HG03103 (cell line): ENCODE measurements around the gene ACTRT2.

Source experiments
- ATAC-seq: cut with Tn5 transposase; IDR thresholded peaks from one replicate; pipeline ENCODE4 v1.9.1; 2021; ENCODE audit warnings: low read depth; ENCODE audit not compliant: unreplicated experiment

Gene ACTRT2

DNA sequence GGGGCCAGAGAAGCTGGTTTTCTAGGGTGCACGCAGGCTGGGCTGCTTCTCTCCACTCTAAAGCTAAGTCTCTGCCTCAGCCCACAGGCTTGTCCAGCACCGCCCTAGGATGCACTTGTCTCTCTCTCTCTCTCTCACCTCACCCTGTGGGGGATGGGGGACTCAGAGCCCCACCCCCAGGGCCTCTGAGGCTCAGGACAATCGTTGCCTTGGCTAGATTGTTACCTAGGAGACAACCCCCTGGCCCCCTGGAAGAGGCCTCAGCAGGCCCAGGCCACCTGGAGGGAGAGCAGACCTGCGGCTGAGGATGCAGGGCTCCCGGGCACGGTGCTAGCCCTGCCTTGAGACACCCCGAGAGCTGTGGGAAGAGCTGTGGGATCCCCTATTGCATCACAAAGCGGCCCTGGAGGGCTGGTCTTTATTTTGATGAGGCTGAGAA lies at the start of gene ACTRT2:
TSS of gene ACTRT2 (plus strand) at position 235 of the 439 bp plus-strand sequence. CDS start 220 bp downstream, outside the sequence.
- no peak for ATAC-seq

DNA sequence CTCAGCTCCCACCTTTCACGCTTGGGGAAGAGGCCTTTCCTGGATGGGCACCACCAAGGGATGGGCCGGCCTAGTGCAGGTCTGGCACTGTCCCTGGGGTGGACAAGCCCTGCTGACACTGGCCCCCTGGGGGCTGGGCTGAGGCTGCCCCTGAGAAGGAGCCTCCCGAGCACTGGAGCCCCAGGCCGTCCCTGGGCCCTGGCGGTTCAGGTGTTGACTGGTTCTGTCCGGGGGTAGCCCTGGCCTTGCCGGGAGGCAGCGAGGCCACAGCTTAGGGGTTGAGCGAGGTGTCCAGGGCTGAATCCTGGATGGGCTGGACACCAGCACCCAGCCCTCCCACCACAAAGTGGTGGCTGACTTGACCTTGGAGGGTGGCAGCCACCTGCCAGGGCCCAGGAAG lies 49.7 kb upstream of the ACTRT2 start:
- no peak for ATAC-seq

DNA sequence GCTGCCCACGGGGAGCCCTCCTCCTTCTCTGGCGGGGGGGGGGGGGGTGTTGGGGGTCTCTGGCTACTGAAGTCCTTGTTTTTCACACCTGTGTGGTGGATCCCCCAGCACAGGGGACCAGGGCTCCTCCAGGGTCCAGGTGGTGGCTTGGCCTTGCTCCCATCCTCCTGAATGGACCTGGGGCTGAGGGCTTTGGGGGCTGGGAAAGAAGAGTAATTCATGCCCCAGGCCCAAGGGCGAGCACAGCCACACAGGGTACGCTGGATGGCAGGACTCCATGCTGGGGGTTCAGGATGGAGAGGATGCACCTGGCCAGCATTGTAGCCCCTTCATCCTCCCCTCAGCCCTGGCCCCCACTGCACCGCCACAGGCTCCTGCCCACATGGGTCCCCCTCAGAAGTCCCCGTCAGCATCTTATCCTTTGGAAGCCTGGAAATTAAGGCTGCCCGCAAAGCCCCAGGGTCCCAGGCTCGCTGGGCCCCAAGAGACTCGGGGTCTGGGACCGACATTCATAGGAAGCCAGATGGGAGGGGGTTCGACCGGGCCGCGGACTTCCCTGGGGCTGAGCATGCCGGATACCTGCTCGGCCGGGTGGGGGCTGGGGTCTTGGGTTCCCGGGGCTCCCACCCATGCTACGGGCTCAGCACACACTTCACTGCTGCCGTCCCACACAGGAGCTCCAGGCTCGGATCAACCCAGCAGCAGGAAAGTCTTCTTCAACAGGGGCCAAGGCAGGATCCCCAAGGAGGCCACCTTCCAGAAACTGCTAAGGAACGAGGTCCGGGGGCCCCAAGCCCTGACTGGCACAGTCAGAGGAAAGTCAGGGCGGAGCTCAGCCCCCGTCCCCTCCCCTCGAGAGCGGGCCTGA lies 49.0 kb upstream of the ACTRT2 start:
- ATAC-seq: no peak

DNA sequence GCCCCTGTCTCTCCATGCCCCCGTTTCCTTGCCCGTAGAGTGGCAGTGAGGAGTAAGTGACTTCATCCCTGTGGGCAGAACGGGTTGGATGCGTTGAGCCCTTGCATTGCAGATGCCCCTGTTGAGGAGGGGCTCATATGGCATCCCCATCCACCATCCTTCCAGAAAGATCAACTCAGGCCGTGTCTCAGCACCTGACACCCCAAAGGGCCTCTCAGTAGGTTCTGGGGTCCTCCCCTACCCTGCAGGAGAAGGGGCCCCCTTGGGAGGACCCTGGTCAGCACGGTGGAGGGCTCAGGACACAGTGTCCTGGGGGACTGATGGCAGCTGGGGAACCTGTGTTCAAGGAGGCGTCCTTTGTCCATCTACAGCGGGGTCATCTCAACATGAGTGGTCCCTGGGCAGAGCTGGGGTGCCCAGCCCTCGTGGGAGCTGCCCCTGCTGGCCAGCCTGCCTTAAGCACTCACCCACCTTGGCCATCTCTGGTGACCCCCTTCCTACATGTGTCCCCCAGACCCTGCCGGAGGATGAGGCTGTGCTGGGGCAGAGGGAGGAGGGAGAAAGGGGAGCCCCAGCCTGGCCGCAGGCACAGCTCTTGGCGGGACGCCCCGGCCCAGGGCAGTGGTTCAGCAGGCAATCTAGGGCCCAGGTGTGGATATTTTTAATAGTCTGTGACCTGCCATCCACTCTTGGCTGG lies 48.2 kb upstream of the ACTRT2 start:
- no peak for ATAC-seq

DNA sequence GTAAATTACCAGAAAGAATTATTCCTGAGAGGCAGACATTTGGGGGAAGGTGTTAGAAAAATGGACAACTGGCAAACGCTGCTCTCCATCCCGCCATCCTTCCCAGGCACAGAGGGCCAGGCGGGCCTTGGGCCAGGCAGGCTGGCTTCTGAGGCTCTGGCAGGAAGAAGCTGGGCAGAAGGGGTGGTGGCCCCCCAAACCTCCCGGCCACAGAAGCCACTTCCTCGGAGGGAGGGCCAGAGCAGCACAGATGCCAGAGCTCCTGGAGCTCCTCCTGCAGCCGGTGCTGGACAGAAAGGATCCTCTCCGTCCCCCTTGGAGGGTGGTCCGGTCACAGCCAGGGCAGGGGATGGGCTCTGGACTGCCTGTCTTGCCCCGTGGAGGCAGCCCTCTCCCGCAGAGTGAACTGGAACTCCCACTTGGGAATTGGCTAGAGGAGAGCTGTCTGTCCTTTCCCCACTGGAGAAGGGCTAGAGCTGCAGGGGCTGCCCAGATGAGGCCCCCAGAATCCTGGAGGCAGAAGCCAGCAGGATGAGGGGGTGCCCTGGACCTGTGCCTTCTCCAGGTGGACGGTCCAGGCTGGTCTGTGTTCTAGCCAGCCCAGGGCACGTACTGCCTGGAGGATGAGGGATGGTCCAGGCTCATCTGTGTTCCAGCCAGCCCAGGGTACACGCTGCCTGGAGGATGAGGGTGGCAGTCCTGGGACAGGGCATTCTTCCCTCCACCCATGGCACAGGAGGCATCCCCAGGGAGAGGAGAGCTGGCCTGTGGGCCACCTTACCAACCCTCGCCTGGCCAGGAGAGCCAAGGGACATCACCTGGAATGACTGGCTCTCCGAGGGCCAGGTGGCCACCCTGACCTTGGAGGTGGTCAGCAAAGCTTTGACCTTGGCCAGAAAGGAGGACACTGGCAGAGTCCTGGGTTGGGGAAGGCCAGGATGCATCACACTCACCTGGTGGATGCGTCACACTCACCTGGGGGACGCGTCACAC lies 47.4 kb upstream of the ACTRT2 start:
- ATAC-seq: no peak

DNA sequence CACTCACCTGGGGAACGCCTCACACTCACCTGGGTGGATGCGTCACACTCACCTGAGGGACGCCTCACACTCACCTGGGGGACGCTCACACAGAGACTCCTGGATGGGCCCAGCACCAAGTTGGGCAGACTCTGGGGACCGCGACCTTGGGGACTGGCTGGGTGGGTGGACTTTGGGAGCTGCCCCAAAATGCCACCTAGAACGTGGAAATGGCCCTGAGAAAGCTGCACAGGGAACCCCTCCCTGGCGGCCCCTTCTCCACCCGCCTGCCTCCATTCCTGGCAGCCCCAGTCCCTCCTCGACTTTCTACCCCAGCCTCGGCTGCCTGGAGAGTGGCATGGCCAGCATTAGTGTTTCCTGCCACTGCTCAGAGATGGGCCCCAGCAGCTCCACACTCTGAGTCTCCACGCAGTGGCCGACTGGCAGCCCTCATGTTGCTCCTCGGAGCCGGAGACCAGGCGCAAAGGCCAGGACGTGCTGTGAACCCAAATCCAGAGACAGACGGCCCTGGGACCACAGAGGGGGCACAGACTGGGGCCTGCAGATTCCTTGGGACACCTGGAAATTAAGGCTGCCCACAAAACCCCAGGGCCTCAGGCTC lies 46.5 kb upstream of the ACTRT2 start:
- ATAC-seq: no peak

DNA sequence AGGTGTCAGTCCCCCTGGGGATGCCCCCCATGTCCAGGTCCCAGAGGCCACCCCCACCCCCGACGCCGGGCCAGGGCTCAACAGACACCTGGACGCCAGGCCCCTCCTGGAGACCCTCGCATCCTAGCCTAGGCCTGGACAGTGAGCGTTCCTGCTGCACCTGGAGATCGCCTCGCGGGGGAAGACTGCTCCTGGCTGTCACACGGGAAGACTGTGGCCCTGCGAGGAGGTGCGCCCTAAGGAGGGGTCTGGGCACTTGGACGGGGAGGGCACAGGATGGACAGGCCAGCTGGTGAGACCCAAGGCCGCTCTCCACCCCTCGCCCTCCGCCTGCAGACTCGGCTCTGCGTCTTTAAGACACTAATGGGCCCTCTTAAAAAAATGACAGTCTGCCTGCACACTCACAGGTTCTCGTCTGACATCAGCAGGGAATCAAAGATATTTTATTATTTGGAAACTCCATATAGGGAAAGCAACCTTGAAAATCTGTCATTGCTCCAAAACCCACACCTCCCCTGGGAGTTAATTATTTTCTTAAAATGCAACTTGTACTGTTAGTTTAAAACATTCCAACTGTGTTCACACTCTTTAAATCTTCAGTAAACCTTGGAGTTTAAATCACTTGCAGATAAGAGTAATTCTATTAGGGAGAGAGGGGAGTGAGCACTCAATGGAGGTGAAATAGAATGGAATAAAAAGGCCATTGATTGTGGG lies 45.6 kb upstream of the ACTRT2 start:
- no peak for ATAC-seq

DNA sequence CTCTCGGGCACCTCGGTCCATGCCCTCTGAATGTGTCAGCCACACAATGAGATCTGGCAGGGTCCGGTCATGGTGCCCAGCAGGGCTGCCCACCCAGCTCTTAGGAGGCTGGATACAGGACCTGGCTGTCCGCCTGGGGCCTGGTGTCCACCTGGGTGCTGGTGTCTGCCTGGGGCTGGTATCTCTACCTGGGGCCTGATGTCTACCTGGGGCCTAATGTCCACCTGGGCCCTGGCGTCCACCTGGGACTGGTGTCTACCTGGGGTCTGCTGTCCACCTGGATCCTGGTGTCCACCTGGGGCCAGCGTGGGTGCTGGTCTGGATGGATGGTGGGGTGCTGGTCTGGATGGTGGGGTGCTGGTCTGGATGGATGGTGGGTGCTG lies 45.1 kb upstream of the ACTRT2 start:
- no peak for ATAC-seq

DNA sequence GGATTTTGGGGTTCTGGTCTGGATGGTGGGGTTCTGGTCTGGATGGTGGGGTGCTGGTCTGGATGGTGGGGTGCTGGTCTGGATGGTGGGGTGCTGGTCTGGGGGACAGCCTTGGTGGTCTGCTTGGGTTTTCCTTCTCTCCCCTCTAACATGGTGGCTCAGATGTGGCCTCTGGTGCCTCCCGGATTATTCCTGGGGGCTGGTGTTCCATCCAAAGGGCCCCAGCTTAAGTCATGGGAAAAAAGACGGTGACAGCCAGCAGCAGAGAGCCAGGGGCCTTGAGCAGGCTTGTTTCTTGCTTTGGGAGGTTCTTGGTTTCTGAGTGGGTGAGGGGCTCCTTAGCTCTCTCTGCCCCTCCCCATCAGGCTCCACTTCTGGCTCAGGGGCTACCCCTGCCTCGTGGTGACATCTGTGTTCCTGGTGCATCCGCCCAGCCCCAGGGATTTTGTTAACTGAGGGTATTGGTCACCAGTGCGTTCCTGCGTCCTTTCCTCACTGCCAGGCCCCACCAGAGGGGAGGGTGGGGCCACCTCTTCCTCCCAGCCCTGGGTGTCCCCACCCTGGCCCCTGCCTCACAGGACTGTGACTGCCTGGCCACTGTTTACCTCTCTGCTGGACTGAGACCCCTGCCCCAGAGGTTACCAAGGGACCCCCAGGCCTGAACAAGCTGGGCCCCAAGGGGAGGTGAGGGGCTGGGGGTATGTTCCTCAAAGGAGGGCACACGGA lies 43.2 kb upstream of the ACTRT2 start:
- ATAC-seq: no peak

DNA sequence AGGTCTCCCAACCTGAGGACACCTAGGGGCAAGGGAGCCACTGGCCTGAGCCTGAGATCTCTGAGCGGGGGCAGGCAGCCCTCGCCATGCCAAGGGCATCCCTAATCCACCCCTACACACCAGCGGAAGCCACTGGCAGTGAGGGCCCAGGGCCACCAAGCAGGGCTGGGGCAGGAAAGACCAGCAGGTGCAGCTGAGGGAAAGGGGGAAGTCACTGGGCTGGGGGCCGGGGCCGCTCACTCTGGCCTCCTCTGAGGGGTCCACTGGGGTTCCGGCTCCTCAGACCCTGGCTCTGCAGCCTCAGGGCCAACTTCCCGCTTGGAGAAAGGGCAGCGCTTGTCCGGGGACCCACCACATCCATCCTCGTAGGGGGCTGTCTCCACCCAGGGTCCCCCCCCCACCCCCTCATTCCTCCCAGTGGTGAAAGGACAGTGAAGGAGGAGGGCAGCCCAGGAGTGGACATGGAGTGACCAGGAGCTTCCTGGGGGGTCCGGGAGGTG lies 42.5 kb upstream of the ACTRT2 start:
- no peak for ATAC-seq

DNA sequence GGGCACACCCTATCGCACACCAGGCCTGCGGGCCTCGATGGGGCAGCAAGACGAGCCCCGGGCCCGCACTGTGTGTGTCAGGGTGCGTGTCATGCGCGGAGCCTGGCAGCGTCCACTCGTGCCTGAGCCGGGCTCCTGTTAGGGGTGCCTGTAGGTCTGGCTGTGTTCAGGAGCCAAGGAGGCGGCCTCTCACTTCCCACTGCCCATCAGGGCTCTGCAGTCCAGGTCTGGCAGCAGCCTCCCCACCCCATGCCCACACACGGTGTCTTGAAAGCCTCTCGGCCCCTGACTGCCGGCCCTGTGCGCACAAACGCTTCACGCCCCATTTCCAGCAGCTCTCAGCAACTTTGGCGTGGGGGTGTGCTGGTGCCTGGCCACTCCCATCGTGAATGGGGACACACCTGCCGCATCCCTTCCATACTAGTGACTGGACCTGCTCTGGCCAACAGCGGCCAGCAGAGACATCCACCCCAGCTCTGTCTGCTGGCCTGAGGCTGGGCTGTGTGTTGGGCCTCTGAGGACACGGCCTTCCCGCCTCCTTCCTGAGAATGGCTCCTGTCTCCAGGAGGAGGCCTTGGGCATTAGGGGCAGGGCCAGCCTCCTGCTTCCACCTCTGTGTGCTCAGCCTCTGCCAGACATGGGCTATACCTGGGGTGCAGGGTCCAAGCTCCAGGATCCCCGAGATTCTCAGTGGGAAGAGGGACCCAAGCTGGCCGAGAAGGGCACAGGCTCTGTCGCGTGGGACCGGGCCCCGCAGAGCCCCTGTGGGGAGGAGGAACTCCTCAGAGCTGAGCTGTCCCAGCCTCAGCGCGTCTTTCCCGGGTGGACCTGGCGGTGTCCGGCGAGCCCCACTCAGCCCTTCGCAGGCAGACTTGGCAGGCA lies 41.8 kb upstream of the ACTRT2 start:
- ATAC-seq: no peak

DNA sequence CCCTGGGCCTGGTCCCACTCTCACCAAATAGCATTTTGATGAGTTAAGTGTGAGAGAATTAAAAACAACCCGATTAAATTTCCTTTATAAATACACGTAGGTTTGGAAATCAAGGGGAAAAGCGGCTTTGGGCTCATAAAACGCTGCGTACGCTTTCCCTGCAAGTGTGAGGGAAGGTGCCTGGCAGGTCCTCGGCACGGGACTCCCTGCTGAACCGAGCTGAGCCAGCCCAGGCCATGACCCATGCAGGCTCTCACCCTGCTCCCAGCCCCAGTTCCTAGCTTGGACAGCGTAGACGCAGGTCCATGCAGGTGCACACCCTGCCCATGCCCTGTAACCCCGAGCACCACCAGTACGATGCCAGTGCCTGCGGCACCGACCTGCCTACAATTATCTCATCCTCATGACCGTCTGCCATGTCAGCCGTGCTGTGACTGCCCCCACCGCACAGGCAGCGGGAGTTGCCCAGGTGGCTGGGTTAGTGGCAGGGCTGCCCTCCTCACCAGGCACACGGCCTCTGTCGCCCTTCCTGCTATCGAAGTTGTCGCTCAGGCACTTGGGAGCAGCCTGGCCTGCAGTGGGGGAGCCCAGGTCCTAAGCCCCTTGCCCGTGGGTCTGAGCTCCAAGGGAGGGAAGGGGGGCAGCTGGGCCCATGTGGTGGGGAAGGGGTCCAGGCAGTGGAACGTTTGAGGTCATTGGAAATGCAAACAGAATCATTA lies 41.0 kb upstream of the ACTRT2 start:
- no peak for ATAC-seq

DNA sequence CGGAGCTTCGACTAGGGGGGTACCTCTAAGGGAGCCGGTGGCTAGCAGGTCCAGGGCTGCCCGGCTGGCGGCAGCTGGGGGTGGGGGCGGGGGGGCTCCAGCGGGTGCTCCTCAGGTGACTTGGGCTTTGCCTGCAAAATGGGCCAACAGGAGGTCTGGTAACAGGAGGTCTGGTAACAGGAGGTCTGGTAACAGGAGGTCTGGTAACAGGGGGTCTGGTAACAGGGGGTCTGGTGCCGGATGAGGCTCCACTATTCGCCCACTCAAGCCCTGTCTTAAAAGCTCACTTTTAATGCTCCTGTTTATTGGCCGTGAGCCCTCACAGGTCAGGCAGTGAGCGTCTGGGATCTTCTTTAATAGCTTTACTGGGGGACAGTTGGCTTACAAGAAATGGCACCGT lies 40.4 kb upstream of the ACTRT2 start:
- no peak for ATAC-seq

DNA sequence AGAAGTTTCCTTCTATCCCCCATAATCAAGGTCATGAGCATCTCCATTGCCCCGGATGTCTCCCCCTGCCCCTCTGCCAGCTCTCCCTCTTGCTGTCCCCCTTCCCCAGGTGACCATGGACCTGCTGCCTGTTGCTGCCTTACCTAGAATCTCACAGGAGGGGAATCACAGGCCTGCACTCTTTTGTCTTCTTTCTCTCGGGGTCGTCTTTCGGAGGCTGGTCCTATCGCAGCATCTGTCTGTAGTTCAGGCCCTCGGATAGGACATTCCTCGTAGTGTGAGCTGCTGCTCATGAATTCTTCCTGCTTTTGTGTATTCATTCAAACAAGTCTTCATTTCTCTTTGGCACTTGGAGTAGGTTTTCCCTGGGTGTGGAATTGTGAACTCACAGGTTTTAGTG lies 39.9 kb upstream of the ACTRT2 start:
- ATAC-seq: no peak

DNA sequence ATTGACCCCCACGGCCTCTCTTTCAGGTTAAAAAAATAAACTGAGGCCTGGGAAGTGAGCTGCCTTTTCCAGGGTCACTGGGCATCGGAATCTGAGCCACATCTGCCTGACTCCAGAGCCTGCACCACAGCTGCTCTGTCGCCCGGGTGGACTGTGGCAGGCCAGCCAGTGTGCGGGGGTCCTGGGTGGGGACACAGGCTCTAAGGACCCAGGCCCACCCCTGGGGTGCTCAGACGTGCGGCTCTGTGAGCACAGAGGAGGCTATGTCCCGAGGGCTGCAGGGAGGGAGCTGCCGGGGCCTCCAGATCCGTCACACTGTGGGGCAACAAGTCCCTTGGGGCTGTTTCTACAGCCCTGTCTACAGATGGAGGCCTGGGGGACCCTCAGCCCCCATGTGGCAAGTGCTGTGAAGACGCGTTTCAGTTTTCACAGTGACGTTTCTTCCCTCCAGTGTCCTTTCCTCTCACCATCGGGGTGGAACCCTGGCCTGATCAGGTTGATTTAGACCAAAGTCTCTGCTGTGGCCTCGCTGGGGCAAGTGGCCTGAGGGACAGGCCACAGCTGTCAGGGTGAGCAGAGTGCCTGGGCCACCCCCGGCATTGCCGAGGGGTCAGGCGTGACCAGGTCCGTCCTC lies 39.2 kb upstream of the ACTRT2 start:
- no peak for ATAC-seq

DNA sequence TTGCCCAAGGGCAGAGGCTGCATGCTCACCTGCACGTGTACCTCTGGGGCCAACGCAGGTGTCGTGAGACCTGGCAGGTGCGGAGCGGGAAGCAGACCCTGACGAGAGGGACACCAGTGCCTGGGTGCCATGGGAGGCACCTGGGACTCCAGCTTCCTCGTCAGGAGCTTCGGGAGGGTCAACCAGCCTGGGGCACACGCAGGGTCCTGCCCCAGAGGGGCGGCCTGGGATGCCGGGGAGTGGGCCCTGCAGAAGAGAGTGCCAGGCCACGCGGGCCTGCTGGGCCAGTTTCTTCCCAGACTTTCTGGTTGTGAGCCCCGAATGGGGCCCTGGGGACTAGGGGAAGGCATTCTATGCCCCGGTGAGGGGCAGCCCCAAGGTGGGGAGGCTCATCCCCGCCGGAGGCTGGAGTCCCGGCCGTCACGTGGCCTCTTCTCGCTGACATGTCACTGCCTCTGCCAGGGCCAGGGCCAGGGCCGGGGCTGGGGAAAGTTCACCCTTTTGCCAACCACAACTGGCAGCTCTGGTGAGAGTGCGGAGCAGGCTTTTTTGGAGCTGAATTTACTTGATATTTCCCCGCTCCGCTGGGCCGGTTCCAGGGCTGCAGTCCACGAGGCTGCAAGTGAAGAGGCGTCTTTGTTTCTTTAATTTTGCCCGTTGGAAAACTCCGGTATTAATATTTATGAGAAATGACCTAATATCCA lies 38.5 kb upstream of the ACTRT2 start:
- no peak for ATAC-seq
